ENCODE measurements around the gene TMEM17. TPM values are rescaled to one million over a fixed set of nuclear protein-coding genes. Genes with fewer than 3 reads are reported as not detected.

The TMEM17 gene
- total and polyA plus RNA-seq, 9 of the 15 experiments (the other 6 are each of a cell fraction or from before 2014, with no cell fraction given) = 0.58 to 2.2 (median 1.2) TPM

GRCh38 chr2:62461017-62461553 lies 44.9 kb downstream of the TMEM17 start:
- H3K9ac ChIP-seq (ENCODE audit: insufficient read depth in 1 of 2, low read depth in 2 of 2, low read length in 2 of 2) = no peak overlapping the region; a peak in 1 of 4 replicates
- CTCF ChIA-PET (ENCODE audit: low intra/inter-chr PET ratio) = no interaction called here
- DNase-seq (ENCODE audit: extremely low read depth in 1 of 4, low spot score in 3 of 4) = no peak
- no peaks in the 10 kb centered on the region for H3K79me2 ChIP-seq (ENCODE audit: control insufficient read depth, insufficient read depth, low read length)
- no peak for ATAC-seq
- FAIRE-seq = no peak
- H3K27me3 ChIP-seq (ENCODE audit: control insufficient read depth in 2 of 2, insufficient read depth in 2 of 2, low read length in 2 of 2) = no peaks in the 10 kb centered on the region
- no peak overlapping the region for H3K27ac ChIP-seq (ENCODE audit: extremely low read depth, low read depth, low read length)
- peaks cover 4 to 12% of the 10 kb centered on the region in 2 experiments; a peak in 3 of 5 replicates for H3K4me1 ChIP-seq (replicated peaks in 1 of 2; ENCODE audit: control insufficient read depth in 2 of 2, insufficient read depth in 2 of 2, low read length in 2 of 2)
- H3K36me3 ChIP-seq (ENCODE audit: control insufficient read depth, insufficient read depth, low read length) = no peaks in the 10 kb centered on the region
- H4K20me1 ChIP-seq (replicated peaks; ENCODE audit: control insufficient read depth, insufficient read depth, low read length) = no peaks in the 10 kb centered on the region
- no peak overlapping the region for H3K4me3 ChIP-seq
- no peak overlapping the region for H3K4me2 ChIP-seq (ENCODE audit: insufficient read depth, low read length)
- intact Hi-C loops (cut with micrococcal nuclease) (no loop called here), in situ Hi-C loops (cut with MboI) (no loop called here)
- no peaks in the 10 kb centered on the region for H3K9me1 ChIP-seq (ENCODE audit: control insufficient read depth, insufficient read depth, low read length)
- BruUV-seq (replicated peaks) = no TSS peak
- POLR2A ChIA-PET = interaction anchor here (0.5 to 1.0 kb wide), 2 partner anchors 21 to 263 kb away, joined by 3 to 5 read pairs; no protein-coding TSS in a partner anchor
- no peak overlapping the region for H2AFZ ChIP-seq (ENCODE audit: low read depth, low read length)
- H3K9me3 ChIP-seq (replicated peaks; ENCODE audit: control insufficient read depth, insufficient read depth, low read depth, low read length) = no peaks in the 10 kb centered on the region
- 30% methylated on average over 4 of the region's 4 CpGs for WGBS (ENCODE audit: insufficient coverage, low coverage, missing lambda C conversion rate)
- no peak for TF ChIP-seq ZNF318 (IDR thresholded peaks at IDR 0.05; ENCODE audit: borderline replicate concordance in 1 of 2, low read depth in 1 of 2)
- TF ChIP-seq TFE3 (CRISPR knock-in tag; IDR thresholded peaks at IDR 0.05) = no peak
- TF ChIP-seq E2F3 (CRISPR knock-in tag; IDR thresholded peaks at IDR 0.05) = no peak
- TF ChIP-seq TCF3 (CRISPR knock-in tag; IDR thresholded peaks at IDR 0.05) = no peak
- no peak for TF ChIP-seq HMBOX1 (IDR thresholded peaks at IDR 0.05)
- TF ChIP-seq SAFB (IDR thresholded peaks at IDR 0.05; ENCODE audit: borderline replicate concordance, low read depth, low read length) = no peak
- no peak for TF ChIP-seq ZZZ3 (IDR thresholded peaks at IDR 0.05)
- TF ChIP-seq ZEB2 (IDR thresholded peaks at IDR 0.05) = no peak
- no peak for TF ChIP-seq FOXK2 (conservative IDR thresholded peaks at IDR 0.05 in 1 of 2, IDR thresholded peaks at IDR 0.05 in 1 of 2; ENCODE audit: low read depth in 2 of 2)
- TF ChIP-seq PML (IDR thresholded peaks at IDR 0.05; ENCODE audit: low read length) = no peak
